Neural progenitor cell (in vitro differentiated cells): Measurements from ENCODE around the gene FBXL13.

Experiments
- EZH2 ChIP-seq: fragments of 200-600 bp; sonication (generic); IDR thresholded peaks from 2 replicates; pipeline ENCODE4 v1.6.1; 2017; ENCODE audit warnings: antibody characterized with exemption, mild to moderate bottlenecking, moderate library complexity
- EZH2phosphoT487 ChIP-seq: fragments of 200-600 bp; sonication (generic); IDR thresholded peaks from 2 replicates; pipeline ENCODE4 v1.6.1; 2017; ENCODE audit warnings: antibody characterized with exemption
- TF ChIP-seq, protein P1 (sequence below): fragments of 200-600 bp; sonication (generic); IDR thresholded peaks from 2 replicates; pipeline ENCODE4 v1.5.1; 2017; ENCODE audit warnings: antibody characterized with exemption, mild to moderate bottlenecking

DNA sequence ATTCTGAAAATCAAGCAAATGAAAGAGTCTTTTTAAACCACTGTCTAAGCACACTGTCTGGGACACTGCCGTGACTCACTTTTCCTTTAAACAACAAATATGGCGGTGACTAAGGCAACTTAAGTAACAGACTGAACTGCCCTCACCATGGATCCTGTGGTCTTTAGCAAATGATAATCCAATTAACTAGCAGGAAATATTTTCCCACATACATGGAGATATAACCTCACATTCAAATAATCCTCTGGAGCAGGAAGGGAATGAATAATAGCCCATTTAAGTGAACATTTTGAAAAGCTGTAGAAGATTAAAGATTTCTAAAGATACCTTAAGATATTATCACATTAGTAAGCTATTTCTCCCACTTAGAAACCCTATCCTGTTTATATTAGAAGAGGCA is 202.1 kb downstream of the FBXL13 start:
- TF ChIP-seq, protein P1, sequence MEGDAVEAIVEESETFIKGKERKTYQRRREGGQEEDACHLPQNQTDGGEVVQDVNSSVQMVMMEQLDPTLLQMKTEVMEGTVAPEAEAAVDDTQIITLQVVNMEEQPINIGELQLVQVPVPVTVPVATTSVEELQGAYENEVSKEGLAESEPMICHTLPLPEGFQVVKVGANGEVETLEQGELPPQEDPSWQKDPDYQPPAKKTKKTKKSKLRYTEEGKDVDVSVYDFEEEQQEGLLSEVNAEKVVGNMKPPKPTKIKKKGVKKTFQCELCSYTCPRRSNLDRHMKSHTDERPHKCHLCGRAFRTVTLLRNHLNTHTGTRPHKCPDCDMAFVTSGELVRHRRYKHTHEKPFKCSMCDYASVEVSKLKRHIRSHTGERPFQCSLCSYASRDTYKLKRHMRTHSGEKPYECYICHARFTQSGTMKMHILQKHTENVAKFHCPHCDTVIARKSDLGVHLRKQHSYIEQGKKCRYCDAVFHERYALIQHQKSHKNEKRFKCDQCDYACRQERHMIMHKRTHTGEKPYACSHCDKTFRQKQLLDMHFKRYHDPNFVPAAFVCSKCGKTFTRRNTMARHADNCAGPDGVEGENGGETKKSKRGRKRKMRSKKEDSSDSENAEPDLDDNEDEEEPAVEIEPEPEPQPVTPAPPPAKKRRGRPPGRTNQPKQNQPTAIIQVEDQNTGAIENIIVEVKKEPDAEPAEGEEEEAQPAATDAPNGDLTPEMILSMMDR = no peak
- TF ChIP-seq EZH2 (no peak), EZH2phosphoT487 (no peak)
